LNCAP (cell line): Measurements from ENCODE around the gene UBP1.

Source experiments
- TF ChIP-seq, protein P1 (sequence below): fragments of 450-650 bp; IDR thresholded peaks from 2 replicates; pipeline ENCODE4 v1.5.1; 2017; ENCODE audit warnings: mild to moderate bottlenecking

The UBP1 gene

DNA sequence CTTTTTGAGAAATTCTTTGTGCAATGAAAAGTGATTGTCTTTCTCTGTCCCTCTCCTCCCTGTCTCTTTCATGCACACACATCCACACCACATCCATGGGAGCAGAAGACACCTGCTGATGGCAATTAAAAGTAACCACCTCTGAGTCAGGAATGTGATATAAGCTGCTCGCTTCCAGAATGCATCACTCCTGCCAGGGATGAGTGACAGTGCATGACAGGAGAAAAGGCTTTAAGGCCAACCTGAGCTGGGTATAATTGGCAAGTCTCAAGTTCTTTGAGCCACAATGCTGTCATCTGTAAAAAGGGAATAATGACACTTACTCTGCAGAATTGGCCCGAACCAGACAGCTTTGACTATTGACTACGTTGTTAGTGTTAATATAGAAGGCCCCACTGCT lies 59.6 kb downstream of the UBP1 start:
- TF ChIP-seq, protein P1, sequence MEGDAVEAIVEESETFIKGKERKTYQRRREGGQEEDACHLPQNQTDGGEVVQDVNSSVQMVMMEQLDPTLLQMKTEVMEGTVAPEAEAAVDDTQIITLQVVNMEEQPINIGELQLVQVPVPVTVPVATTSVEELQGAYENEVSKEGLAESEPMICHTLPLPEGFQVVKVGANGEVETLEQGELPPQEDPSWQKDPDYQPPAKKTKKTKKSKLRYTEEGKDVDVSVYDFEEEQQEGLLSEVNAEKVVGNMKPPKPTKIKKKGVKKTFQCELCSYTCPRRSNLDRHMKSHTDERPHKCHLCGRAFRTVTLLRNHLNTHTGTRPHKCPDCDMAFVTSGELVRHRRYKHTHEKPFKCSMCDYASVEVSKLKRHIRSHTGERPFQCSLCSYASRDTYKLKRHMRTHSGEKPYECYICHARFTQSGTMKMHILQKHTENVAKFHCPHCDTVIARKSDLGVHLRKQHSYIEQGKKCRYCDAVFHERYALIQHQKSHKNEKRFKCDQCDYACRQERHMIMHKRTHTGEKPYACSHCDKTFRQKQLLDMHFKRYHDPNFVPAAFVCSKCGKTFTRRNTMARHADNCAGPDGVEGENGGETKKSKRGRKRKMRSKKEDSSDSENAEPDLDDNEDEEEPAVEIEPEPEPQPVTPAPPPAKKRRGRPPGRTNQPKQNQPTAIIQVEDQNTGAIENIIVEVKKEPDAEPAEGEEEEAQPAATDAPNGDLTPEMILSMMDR, result no peak

DNA sequence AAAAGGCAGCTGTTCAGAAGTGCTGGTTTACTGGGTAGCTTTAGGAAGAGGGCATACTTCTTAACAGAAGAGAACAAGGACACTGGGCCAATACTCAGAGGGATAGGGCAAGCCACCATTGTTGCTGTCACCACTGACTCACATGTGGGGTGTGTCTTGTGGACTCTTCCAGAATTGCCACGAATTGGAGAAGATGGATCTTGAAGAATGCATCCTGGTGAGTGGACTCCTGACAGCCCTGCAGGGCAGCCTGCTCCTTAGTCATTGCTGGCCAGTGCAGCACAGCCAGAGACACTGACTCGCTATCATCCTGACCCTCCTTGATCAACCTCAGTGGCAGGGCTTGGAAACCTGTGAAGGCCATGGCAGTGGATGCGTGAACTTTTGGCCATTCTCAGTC lies 62.3 kb downstream of the UBP1 start:
- TF ChIP-seq, protein P1, result no peak

DNA sequence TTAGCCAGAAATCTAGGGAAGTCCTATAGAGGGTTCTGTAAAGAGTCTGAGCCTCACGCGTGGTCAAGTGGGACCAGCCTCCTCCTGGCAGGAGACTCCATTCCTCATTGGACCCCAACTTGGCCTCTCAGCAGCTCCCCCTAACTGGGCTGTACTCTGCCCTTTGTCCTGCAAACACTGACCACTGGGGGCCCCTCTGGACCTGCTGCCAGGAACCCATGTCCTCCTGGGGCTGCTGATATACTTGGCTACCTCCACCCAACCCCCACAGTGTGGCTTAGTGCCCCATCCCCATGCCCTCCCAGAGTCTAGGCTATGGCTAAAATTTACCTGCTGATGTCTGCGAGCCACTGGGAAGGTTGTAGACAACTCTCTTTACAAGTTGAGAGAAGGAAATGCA lies 62.7 kb downstream of the UBP1 start:
- TF ChIP-seq, protein P1, result no peak

DNA sequence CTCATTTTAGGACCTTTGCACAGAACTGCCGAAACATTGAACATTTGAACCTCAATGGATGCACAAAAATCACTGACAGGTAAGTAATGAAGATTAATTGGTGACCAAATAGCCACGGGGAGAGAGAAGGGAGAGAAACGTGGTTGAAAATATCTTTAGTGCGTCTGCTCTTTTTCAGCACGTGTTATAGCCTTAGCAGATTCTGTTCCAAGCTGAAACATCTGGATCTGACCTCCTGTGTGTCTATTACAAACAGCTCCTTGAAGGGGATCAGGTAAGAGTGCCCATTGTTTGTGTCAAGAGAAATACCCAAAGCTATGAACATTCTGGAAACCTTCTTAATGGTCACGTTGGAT lies 67.1 kb downstream of the UBP1 start:
- TF ChIP-seq, protein P1, result no peak; the same call in 1 of the 2 replicates

DNA sequence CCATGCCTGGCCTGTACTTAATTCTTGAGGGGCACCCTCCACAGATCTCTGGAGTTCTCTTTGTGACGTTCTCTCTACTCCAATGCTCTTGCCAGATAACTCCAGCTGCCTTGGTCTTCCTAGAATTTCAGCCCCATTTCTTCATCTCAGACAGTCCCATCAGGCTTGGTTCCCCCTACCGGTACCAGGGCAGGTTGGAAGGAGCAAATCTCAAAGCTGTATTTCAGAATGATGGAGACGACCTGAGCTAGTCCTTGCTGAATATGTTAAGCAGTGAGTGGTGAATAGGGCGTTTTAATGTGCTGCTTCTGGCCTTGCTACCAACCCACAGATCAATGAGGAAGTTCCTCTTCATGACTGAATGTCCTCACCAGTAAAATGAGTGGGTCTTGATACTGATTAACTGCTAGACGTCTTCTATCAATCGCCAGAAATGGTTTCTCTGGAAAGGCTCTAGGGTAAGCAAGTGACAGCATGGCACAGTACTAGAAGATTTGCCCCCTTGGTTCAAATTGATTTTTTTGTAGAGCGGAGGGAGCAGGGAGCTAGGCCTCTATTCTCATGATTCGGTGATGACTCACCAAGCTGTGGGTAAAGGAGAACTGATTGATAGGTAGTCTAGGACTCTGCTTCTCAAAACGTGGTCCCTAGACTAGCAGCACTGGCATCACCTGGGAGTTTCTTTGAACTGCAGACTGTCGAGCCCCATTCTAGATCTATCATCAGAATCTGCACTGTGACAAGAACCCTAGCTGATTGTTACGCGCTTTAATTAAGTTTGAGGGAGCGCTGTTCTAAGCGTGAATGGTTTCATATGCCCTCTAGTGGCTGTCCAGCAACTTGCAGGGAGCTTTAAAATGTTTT lies 67.8 kb downstream of the UBP1 start:
- TF ChIP-seq, protein P1, result peak; percentile 93

DNA sequence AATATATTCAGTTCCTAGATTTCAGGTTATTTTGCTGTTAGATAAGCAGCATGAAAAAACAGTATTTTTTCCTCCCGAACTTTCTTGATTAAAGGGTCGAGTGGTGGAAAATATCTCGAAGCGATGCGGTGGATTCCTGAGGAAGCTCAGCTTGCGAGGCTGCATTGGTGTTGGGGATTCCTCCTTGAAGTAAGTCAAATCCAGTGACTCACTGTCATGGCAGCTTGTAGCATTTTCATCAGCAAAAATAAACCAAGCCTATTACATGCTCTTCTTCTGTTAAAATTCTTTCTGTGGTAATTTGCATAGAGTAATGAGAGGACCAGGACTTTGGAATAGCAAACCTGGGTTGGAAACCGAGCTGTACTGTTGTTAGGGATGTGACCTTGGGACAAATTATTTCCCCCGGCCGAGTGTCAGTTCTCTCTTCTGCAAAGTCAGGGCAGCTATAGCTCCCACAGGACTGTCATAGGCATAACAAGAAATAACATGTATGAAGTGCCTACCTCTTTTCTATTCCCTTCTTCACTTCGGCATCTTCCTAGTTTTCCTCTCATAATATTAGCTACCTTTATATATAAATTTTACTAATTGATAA lies 75.6 kb downstream of the UBP1 start:
- TF ChIP-seq, protein P1, result no peak

DNA sequence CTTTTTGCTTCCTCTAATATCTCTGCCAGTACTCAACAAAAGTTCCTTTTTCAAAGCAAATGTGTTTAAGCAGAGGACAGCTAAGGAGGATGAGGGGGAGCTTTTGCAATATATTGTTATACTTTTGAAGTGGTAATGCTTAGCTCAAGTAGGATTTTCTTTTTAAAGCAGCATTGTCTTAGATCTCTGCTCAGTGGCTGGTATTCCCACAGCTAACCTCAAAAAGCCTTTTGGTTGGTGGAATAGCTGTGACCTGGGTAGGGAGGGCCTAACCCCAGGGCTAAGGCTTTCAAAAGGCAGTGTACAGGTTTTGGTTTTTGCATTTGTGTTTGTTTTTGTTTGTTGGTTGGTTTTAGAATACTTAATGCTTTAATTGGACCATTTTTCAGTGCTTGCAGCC lies 76.1 kb downstream of the UBP1 start:
- TF ChIP-seq, protein P1, result no peak
